ENCODE results near the gene CRACR2A. TPM values are rescaled to one million over a fixed set of nuclear protein-coding genes. Genes with fewer than 3 reads are reported as not detected.

The CRACR2A gene
- total RNA-seq, 6 experiments from 2014 or later, result 0.43 to 1.5 (median 0.91) TPM

DNA sequence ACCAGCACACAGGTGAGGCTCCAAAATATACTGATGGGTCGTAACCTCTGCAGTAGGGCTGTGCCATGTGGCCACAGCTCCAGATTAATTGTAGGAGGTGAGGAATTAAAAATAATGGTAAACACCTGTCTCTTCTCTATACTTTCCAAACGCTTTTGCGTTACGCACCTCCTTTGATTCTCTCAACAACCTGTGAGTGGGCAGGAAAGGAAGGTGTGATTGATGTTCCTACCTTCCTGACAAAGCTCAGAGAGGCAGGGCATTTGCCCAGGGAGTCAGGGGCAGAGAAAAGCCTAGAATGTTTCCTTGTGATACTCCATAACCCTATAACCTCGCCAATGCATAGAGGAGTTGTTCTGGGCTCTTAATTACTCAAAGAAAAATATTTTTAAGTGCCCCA, 137.0 kb downstream of the CRACR2A start:
- Histone ChIP-seq H3K4me3 (no peak overlapping the region), H3K36me3 (no peaks in the 10 kb centered on the region), H3K27ac (no peak overlapping the region), H3K4me1 (no peaks in the 10 kb centered on the region), H3K27me3 (no peaks in the 10 kb centered on the region), H3K9me3 (no peaks in the 10 kb centered on the region)
- intact Hi-C loops (cut with DNase I), result no loop called here
- no peak for DNase-seq
- WGBS (ENCODE audit: insufficient coverage, low coverage, low lambda C conversion rate, missing lambda C conversion rate), result 83% methylated on average over 5 of the region's 5 CpGs
- TF ChIP-seq POLR2A (IDR thresholded peaks at IDR 0.05), result no peak
- TF ChIP-seq, protein P1, sequence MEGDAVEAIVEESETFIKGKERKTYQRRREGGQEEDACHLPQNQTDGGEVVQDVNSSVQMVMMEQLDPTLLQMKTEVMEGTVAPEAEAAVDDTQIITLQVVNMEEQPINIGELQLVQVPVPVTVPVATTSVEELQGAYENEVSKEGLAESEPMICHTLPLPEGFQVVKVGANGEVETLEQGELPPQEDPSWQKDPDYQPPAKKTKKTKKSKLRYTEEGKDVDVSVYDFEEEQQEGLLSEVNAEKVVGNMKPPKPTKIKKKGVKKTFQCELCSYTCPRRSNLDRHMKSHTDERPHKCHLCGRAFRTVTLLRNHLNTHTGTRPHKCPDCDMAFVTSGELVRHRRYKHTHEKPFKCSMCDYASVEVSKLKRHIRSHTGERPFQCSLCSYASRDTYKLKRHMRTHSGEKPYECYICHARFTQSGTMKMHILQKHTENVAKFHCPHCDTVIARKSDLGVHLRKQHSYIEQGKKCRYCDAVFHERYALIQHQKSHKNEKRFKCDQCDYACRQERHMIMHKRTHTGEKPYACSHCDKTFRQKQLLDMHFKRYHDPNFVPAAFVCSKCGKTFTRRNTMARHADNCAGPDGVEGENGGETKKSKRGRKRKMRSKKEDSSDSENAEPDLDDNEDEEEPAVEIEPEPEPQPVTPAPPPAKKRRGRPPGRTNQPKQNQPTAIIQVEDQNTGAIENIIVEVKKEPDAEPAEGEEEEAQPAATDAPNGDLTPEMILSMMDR (IDR thresholded peaks at IDR 0.05), result no peak
- ATAC-seq, result no peak

DNA sequence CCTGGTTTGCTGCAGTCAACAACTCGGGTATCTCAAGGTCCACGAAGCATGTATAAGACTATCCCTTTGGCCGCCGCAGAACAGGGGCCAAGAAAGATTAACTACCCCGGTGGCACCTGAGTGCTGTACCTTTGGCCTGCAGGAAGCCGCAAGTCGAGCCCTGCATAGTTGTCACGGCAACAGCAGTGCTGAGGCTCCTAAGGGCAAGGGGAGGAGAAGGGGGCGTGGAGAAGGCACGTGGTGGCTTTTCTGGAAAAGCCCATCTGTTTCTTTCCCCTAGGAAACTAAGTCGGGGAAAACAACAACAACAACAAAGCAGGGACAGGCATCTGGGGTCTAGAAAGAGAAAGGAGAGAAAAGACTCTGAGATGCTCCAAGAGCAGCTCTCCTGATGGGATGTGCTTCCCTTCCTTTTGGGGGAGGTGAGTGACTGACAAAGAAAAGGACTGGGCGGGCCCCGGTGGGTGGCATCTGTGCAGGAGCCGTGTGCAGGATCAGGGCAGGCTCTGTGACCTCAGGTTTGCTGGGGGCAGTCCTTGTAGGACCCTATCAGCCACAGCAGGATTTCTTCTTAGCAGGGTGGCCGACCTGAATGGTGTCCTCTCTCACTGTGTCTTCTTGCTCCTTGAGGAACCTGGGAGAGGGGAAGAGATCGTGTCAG, 138.0 kb downstream of the CRACR2A start:
- no peaks in the 10 kb centered on the region for H3K4me1 ChIP-seq
- no peak for DNase-seq
- intact Hi-C loops (cut with DNase I), result no loop called here
- no peaks in the 10 kb centered on the region for H3K36me3 ChIP-seq
- no peak overlapping the region for H3K27ac ChIP-seq
- ATAC-seq, result no peak
- H3K4me3 ChIP-seq, result no peak overlapping the region
- WGBS (ENCODE audit: insufficient coverage, low coverage, low lambda C conversion rate, missing lambda C conversion rate), result 83% methylated on average over 10 of the region's 16 CpGs
- TF ChIP-seq, protein P1 (IDR thresholded peaks at IDR 0.05), result no peak
- TF ChIP-seq POLR2A (IDR thresholded peaks at IDR 0.05), result no peak
- H3K27me3 ChIP-seq, result no peaks in the 10 kb centered on the region
- no peaks in the 10 kb centered on the region for H3K9me3 ChIP-seq

DNA sequence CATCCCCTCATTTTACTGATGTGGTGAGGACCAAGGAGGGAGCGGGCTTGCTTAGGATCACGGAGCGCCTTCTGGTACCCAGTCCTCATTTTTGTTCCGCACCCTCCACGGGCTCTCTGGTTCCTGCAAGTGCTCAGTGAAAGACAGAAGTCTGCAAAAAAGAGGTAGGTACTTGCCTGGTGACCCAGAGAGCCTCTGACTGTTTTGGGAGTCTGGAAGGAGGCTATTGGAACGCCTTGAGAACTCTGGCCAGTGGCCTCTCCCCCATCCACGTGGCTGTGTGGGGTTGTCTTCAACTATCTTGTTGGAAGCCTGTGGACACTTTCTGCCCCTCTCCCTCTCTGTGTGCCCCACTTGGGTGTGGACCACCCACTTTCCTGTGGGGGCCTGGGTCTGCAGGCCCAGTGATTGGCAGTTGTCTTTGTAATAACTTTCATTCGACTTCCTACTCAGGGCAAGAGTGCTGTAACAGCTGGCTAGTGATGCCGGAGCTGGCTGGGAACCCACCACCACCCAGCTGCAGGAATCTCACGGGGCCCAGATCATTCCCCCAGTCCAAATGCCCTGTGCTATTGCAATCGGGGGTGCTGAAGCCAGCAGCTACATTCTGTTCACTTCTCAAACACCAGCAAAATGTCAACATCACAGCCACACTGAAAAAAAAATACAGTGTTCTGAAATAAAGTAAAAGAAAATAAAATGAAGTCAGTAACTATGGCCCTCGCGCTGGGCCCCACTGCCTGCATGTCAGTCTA, 139.1 kb downstream of the CRACR2A start:
- intact Hi-C loops (cut with DNase I), result no loop called here
- DNase-seq (no peak), ATAC-seq (no peak)
- no peak overlapping the region for H3K4me3 ChIP-seq
- no peaks in the 10 kb centered on the region for H3K9me3 ChIP-seq
- no peaks in the 10 kb centered on the region for H3K27me3 ChIP-seq
- H3K4me1 ChIP-seq, result no peaks in the 10 kb centered on the region
- H3K27ac ChIP-seq, result no peak overlapping the region
- H3K36me3 ChIP-seq, result no peaks in the 10 kb centered on the region
- no peak for TF ChIP-seq POLR2A (IDR thresholded peaks at IDR 0.05)
- TF ChIP-seq, protein P1 (IDR thresholded peaks at IDR 0.05), result no peak
- WGBS (ENCODE audit: insufficient coverage, low coverage, low lambda C conversion rate, missing lambda C conversion rate), result 91% methylated on average over 13 of the region's 13 CpGs

DNA sequence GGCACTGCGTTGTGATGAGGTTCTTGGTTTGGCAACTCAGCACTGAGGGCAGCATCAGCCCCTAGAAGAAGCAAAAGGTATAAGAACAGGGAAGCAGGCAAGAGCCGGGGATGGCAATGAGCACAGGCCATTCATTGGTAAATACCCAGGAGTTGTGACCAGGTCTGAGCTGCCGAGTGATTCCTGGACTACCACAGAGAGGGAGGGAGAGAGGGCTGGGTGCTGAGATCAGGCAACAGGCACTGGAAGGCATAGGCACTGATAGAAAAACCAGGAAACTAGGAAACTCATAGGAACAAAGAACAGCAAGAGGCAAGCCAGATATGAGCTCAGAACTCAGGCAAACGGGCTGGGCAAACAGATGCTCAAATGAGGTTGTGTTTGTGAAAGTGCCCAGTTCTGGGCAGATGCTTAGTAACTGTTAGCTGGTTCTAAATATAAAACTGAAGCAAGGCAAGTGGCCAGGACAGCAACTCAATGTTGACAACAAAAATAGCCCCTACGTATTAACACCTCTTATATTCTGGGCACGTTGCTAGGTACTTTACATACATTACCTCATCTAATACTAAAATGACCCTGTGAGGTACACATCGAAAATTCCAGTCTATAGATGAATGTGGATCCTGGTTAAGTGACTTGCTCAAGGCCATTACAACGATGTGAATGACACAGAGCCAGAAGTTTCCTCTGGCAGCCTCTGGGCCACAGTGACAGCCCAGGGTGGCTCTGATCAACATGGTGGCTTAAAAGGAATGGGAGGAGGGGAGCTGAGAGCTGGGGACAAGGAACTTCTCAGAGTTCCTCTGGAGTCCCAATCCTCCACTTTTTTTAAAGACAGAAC, 140.8 kb downstream of the CRACR2A start:
- intact Hi-C loops (cut with DNase I), result no loop called here
- 73% methylated on average over 6 of the region's 8 CpGs for WGBS (ENCODE audit: insufficient coverage, low coverage, low lambda C conversion rate, missing lambda C conversion rate)
- no peak for DNase-seq
- TF ChIP-seq POLR2A (IDR thresholded peaks at IDR 0.05), result no peak
- TF ChIP-seq, protein P1 (IDR thresholded peaks at IDR 0.05), result no peak
- no peaks in the 10 kb centered on the region for H3K27me3 ChIP-seq
- H3K4me3 ChIP-seq, result no peak overlapping the region
- H3K4me1 ChIP-seq, result no peaks in the 10 kb centered on the region
- no peaks in the 10 kb centered on the region for H3K36me3 ChIP-seq
- no peak for ATAC-seq
- H3K27ac ChIP-seq, result no peak overlapping the region
- H3K9me3 ChIP-seq, result no peaks in the 10 kb centered on the region

Data from right lobe of liver (tissue), 6 donors.